Lower lobe of right lung (tissue), 2 donors: ENCODE results near the gene BMAL2. TPM values are rescaled to one million over a fixed set of nuclear protein-coding genes. Genes with fewer than 3 reads are reported as not detected.

ENCODE experiments used
- ATAC-seq, 2 donors: fragments of 200-7000 bp; cut with Tn5 transposase; one replicate each; pipeline ENCODE4 v1.9.1; 2020 to 2022; ENCODE audit warnings: mild to moderate bottlenecking in 2 of 2, moderate library complexity in 2 of 2
- DNase-seq: peaks from one replicate; pipeline ENCODE4 v3.0.0-alpha.2; 2020
- H3K27ac ChIP-seq: fragments of 200-600 bp; one replicate; pipeline ENCODE4 v1.8.0; 2022
- H3K27me3 ChIP-seq: fragments of 200-600 bp; one replicate; pipeline ENCODE4 v1.8.0; 2022; ENCODE audit warnings: low read depth
- H3K36me3 ChIP-seq: fragments of 200-600 bp; one replicate; pipeline ENCODE4 v1.8.0; 2022; ENCODE audit warnings: mild to moderate bottlenecking
- H3K4me1 ChIP-seq: fragments of 200-600 bp; one replicate; pipeline ENCODE4 v1.8.0; 2022
- H3K4me3 ChIP-seq: fragments of 200-600 bp; one replicate; pipeline ENCODE4 v1.8.0; 2022; ENCODE audit warnings: mild to moderate bottlenecking
- H3K9me3 ChIP-seq: fragments of 200-600 bp; one replicate; pipeline ENCODE4 v1.8.0; 2022
- intact Hi-C: fragments of 100-400 bp; cut with DNase I; formaldehyde crosslinking; loops from one replicate; pipeline ENCODE4 v1.11.0; 2022
- total RNA-seq: library from RNA; stranded (reverse); fragmentation: NEBNext Ultra II Directional; extraction: Animal tissue kit (Norgen Biotek cat#: 25700); gene quantifications from one replicate; pipeline ENCODE4 v1.2.1, GENCODE V29; 2021
- TF ChIP-seq, protein P1 (sequence below): fragments of 200-600 bp; IDR thresholded peaks from one replicate; pipeline ENCODE4 v1.8.0; 2022; ENCODE audit warnings: antibody characterized with exemption, mild to moderate bottlenecking
- donor health status: DM: no; HTN: yes; CAD: no; lungs with severe emphysema.

Gene BMAL2
- total RNA-seq, 1 donor from 2014 or later = 2.6 TPM

DNA sequence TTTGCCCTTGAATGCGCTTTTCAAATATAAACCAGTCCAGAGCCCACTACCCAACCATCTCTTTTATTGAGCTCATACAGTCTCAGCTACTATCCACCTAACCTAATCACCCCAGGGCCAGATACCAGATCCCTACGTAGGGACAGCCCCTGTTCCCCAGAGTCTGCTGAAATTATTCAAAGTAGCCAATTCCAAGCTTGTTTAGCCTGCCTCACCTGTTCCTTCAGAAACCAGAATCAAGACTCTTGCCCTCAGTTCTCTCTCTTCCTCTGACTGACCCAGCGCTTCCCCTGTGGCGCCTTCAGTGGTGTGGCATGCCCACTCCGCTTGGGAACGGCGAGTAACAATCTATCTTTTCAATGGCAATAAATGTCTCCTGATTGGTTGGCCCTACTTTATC lies 18.8 kb downstream of the BMAL2 start:
- TF ChIP-seq, protein P1, sequence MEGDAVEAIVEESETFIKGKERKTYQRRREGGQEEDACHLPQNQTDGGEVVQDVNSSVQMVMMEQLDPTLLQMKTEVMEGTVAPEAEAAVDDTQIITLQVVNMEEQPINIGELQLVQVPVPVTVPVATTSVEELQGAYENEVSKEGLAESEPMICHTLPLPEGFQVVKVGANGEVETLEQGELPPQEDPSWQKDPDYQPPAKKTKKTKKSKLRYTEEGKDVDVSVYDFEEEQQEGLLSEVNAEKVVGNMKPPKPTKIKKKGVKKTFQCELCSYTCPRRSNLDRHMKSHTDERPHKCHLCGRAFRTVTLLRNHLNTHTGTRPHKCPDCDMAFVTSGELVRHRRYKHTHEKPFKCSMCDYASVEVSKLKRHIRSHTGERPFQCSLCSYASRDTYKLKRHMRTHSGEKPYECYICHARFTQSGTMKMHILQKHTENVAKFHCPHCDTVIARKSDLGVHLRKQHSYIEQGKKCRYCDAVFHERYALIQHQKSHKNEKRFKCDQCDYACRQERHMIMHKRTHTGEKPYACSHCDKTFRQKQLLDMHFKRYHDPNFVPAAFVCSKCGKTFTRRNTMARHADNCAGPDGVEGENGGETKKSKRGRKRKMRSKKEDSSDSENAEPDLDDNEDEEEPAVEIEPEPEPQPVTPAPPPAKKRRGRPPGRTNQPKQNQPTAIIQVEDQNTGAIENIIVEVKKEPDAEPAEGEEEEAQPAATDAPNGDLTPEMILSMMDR = no peak
- Histone ChIP-seq H3K4me3 (no peak overlapping the region), H3K27me3 (no peaks in the 10 kb centered on the region), H3K9me3 (no peaks in the 10 kb centered on the region), H3K4me1 (no peaks in the 10 kb centered on the region), H3K27ac (no peak overlapping the region), H3K36me3 (no peaks in the 10 kb centered on the region)
- intact Hi-C loops = no loop called here
- no peak for DNase-seq
- no peak for ATAC-seq

DNA sequence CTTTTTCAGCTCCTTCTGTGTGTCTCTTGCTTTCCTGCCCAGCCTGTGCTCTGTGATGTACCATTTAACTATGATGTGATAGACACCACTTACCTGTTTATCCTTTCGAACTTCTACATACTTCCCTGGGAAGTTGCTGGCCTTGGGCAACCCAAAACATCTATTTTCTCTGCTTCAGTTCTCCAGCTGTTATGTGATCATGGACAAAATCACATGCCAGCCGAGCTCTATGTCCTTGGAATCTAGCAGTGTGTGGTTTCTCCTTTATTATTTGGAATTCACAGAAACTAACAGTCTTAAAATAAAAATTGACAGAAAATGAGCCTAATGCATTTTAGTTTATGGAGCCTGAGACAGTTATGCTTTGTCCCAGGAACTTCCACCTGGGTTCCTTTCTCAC lies 22.9 kb downstream of the BMAL2 start:
- Histone ChIP-seq H3K36me3 (no peaks in the 10 kb centered on the region), H3K27ac (no peak overlapping the region), H3K27me3 (no peaks in the 10 kb centered on the region), H3K4me1 (no peaks in the 10 kb centered on the region), H3K4me3 (no peak overlapping the region), H3K9me3 (no peaks in the 10 kb centered on the region)
- no peak for ATAC-seq
- intact Hi-C loops = no loop called here
- DNase-seq = no peak
- TF ChIP-seq, protein P1 = no peak

DNA sequence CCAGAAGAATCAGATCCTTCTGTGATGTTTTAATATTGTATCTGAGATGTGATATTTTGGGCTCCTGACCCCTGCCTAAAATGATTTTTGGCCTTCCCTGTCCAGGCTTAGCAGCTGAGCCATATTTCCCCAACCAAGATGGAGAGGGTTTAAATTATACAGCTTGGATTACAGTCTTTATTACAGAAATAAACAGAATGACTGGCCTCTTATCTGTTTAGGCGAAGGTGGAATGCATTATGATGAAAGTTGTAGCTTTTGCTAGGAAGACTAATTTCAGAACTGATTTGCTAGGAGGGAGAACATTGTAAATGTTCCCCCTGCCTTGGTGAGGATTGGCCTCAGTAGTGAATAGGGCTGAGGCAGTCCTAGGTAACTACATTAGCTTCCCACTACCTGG lies 23.3 kb downstream of the BMAL2 start:
- Histone ChIP-seq H3K9me3 (no peaks in the 10 kb centered on the region), H3K27me3 (no peaks in the 10 kb centered on the region), H3K36me3 (no peaks in the 10 kb centered on the region), H3K4me3 (no peak overlapping the region), H3K4me1 (no peaks in the 10 kb centered on the region), H3K27ac (no peak overlapping the region)
- ATAC-seq (no peak), DNase-seq (no peak)
- TF ChIP-seq, protein P1 = no peak
- intact Hi-C loops = no loop called here

DNA sequence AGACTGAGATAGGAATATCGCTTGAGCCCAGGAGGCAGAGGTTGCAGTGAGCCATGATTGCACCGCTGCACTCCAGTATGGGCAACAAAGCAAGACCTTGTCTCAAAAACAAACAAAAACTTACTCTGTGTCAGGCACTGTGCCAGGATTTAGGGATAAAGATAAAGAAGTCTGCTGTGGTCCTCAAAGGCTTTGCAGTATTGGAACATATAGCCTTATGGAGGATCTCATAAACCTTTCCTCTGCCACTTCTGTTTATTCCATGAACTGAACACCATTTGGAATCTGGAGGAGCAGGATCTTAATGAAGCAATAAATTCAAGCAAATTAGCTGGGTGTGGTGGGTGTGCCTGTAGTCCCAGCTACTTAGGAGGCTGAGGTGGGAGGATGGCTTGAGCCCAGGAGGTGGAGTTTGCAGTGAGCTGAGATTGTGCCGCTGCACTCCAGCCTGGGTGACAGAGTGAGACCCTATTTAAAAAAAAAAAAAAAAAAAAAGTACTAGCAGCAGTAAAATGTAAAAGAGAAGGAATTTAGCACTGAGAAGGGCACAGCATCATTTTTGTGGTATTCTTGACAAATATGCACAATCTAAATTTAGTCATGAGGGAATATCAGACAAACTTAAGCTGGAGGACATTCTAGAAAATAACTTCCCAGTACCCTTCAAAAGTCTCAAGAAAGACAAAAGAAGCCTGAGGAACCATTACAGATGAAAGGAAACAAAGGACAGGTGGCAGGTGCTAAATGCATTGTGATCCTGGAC lies 27.1 kb downstream of the BMAL2 start:
- ATAC-seq = no peak
- Histone ChIP-seq H3K27ac (no peak overlapping the region), H3K36me3 (no peaks in the 10 kb centered on the region), H3K4me3 (no peak overlapping the region), H3K4me1 (no peaks in the 10 kb centered on the region), H3K9me3 (no peaks in the 10 kb centered on the region), H3K27me3 (no peaks in the 10 kb centered on the region)
- TF ChIP-seq, protein P1 = no peak
- intact Hi-C loops = no loop called here
- no peak for DNase-seq

DNA sequence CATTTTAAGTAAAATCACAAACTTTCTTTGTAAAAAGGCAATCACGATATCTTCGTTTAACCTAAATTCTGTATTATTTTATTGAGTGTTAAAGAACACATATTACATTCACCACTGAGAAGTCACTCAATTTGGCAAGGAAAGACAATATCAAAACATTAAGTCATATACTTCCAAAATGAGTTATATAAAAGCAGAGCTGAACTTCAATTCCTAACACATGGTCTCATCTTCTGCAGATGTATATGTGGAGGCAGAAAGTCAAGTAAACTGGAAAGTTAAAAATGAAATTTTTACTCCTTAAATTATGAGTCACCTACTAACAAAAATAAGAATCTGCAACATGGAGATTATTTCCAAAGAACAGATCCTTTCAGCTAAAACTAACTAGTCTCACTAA lies 28.7 kb downstream of the BMAL2 start:
- no peak for DNase-seq
- Histone ChIP-seq H3K9me3 (no peaks in the 10 kb centered on the region), H3K27me3 (no peaks in the 10 kb centered on the region), H3K36me3 (no peaks in the 10 kb centered on the region), H3K4me3 (no peak overlapping the region), H3K27ac (no peak overlapping the region), H3K4me1 (no peaks in the 10 kb centered on the region)
- intact Hi-C loops = no loop called here
- TF ChIP-seq, protein P1 = no peak
- ATAC-seq = no peak
